Body of pancreas (tissue), 4 donors: ENCODE data around the gene LGALS16.

Experiments
- POLR2A ChIP-seq, 3 donors: fragments of 450-650 bp; IDR thresholded peaks; one replicate each; pipeline ENCODE4 v1.6.1; 2016; ENCODE audit warnings: antibody characterized with exemption in 3 of 3, mild to moderate bottlenecking in 2 of 3
- TF ChIP-seq, protein P1 (sequence below), 7 experiments: fragments of 450-650 bp in 4 of 7; fragments of 200-600 bp in 3 of 7; sonication (generic) in 3 of 7; IDR thresholded peaks; one replicate each; pipeline ENCODE4 v1.5.1; 2016 to 2019; ENCODE audit warnings: antibody characterized with exemption in 7 of 7

DNA sequence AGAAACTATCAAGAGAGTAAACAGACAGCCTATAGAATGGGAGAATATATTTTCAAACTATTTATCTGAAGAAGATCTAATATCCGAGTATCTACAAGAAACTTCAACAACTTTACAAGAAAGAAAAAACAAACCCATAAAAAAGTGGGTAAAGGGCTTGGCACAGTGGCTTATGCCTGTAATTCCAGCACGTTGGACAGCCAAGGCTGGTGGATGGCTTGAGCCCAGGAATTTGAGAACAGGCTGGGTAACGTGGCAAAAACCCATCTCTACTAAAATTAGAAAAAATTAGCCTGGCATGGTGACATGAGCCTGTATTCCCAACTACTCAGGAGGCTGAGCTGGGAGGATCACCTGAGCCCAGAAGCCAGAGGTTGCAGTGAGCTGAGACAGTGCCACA lies 7.8 kb upstream of the LGALS16 start:
- no peak for TF ChIP-seq POLR2A (IDR thresholded peaks at IDR 0.05)
- TF ChIP-seq, protein P1, sequence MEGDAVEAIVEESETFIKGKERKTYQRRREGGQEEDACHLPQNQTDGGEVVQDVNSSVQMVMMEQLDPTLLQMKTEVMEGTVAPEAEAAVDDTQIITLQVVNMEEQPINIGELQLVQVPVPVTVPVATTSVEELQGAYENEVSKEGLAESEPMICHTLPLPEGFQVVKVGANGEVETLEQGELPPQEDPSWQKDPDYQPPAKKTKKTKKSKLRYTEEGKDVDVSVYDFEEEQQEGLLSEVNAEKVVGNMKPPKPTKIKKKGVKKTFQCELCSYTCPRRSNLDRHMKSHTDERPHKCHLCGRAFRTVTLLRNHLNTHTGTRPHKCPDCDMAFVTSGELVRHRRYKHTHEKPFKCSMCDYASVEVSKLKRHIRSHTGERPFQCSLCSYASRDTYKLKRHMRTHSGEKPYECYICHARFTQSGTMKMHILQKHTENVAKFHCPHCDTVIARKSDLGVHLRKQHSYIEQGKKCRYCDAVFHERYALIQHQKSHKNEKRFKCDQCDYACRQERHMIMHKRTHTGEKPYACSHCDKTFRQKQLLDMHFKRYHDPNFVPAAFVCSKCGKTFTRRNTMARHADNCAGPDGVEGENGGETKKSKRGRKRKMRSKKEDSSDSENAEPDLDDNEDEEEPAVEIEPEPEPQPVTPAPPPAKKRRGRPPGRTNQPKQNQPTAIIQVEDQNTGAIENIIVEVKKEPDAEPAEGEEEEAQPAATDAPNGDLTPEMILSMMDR (IDR thresholded peaks at IDR 0.05): no peak
